ENCODE data around the gene RPS10. TPM values are rescaled to one million over a fixed set of nuclear protein-coding genes. Genes with fewer than 3 reads are reported as not detected.

Gene RPS10
- total and polyA plus RNA-seq, 4 experiments from 2014 or later = 1,588 to 2,757 (median 2,185) TPM

GRCh38 chr6:34451192-34451591 is 25.3 kb upstream of the RPS10 start:
- Histone ChIP-seq H3K4me1 (ENCODE audit: insufficient read depth, low read length) (no peaks in the 10 kb centered on the region), H3K27me3 (ENCODE audit: insufficient read depth, low read length) (no peaks in the 10 kb centered on the region), H3K4me3 (ENCODE audit: low read length in 2 of 2) (no peak overlapping the region), H3K27ac (ENCODE audit: low read depth, low read length) (no peak overlapping the region), H3K36me3 (ENCODE audit: insufficient read depth, low read length) (no peaks in the 10 kb centered on the region), H3K9me3 (ENCODE audit: control insufficient read depth in 1 of 2, low read length in 2 of 2) (no peaks in the 10 kb centered on the region)
- intact Hi-C loops (cut with micrococcal nuclease) = no loop called here
- CTCF ChIA-PET (ENCODE audit: partially characterized antibody) = interaction anchor here (1.1 kb wide), 1 partner anchor 9 kb away, joined by 5 read pairs; no protein-coding TSS in a partner anchor
- peak overlapping the region in 1 of 7 donors; percentile 17 for H3K27ac Mint-ChIP-seq
- POLR2A ChIA-PET (ENCODE audit: partially characterized antibody) = no interaction called here
- H3K4me3 Mint-ChIP-seq = no peak overlapping the region
- peaks cover 0 to 4% of the 10 kb centered on the region in 2 donors for H3K36me3 Mint-ChIP-seq
- no peaks in the 10 kb centered on the region for H3K4me1 Mint-ChIP-seq
- no peaks in the 10 kb centered on the region for H3K27me3 Mint-ChIP-seq
- H3K9me3 Mint-ChIP-seq = peaks cover 0 to 6% (median under 1%) of the 10 kb centered on the region in 8 donors
- no peak for DNase-seq

- peaks cover 0 to 4% of the 10 kb centered on the region in 2 donors for H3K36me3 Mint-ChIP-seq
- no peaks in the 10 kb centered on the region for H3K27me3 Mint-ChIP-seq
- no peaks in the 10 kb centered on the region for H3K4me1 Mint-ChIP-seq
- CTCF ChIA-PET (ENCODE audit: partially characterized antibody) = interaction anchor here (1.1 to 1.7 kb wide), 3 partner anchors 9 to 161 kb away, joined by 3 read pairs; no protein-coding TSS in a partner anchor
- H3K9me3 Mint-ChIP-seq = peaks cover 0 to 6% (median under 1%) of the 10 kb centered on the region in 8 donors
- intact Hi-C loops (cut with micrococcal nuclease) = no loop called here
- Histone ChIP-seq H3K4me3 (ENCODE audit: low read length in 2 of 2) (no peak overlapping the region), H3K9me3 (ENCODE audit: control insufficient read depth in 1 of 2, low read length in 2 of 2) (no peaks in the 10 kb centered on the region), H3K36me3 (ENCODE audit: insufficient read depth, low read length) (no peaks in the 10 kb centered on the region), H3K27ac (ENCODE audit: low read depth, low read length) (no peak overlapping the region), H3K4me1 (ENCODE audit: insufficient read depth, low read length) (no peaks in the 10 kb centered on the region), H3K27me3 (ENCODE audit: insufficient read depth, low read length) (no peaks in the 10 kb centered on the region)
- H3K27ac Mint-ChIP-seq = no peak overlapping the region
- POLR2A ChIA-PET (ENCODE audit: partially characterized antibody) = no interaction called here
- no peak overlapping the region for H3K4me3 Mint-ChIP-seq
- DNase-seq = no peak
Observed at GRCh38 chr6:34447910-34448309, 22.0 kb upstream of the RPS10 start.

- H3K9me3 Mint-ChIP-seq = peaks cover 0 to 6% (median under 1%) of the 10 kb centered on the region in 8 donors
- H3K27ac Mint-ChIP-seq = peak overlapping the region in 1 of 7 donors; percentile 72
- no peaks in the 10 kb centered on the region for H3K9me3 ChIP-seq (ENCODE audit: control insufficient read depth in 1 of 2, low read length in 2 of 2)
- H3K4me3 ChIP-seq (ENCODE audit: low read length in 2 of 2) = no peak overlapping the region
- no peaks in the 10 kb centered on the region for H3K4me1 ChIP-seq (ENCODE audit: insufficient read depth, low read length)
- H3K27me3 ChIP-seq (ENCODE audit: insufficient read depth, low read length) = no peaks in the 10 kb centered on the region
- ChIA-PET POLR2A (ENCODE audit: partially characterized antibody) (no interaction called here), CTCF (ENCODE audit: partially characterized antibody) (interaction anchor here (1.1 to 1.7 kb wide), 3 partner anchors 8 to 161 kb away, joined by 3 read pairs; no protein-coding TSS in a partner anchor)
- no peak overlapping the region for H3K4me3 Mint-ChIP-seq
- no peak for DNase-seq
- no peak overlapping the region for H3K27ac ChIP-seq (ENCODE audit: low read depth, low read length)
- no peaks in the 10 kb centered on the region for H3K27me3 Mint-ChIP-seq
- H3K36me3 ChIP-seq (ENCODE audit: insufficient read depth, low read length) = no peaks in the 10 kb centered on the region
- no peaks in the 10 kb centered on the region for H3K4me1 Mint-ChIP-seq
- intact Hi-C loops (cut with micrococcal nuclease) = no loop called here
- peaks cover 0 to 4% of the 10 kb centered on the region in 2 donors for H3K36me3 Mint-ChIP-seq
Observed at GRCh38 chr6:34447386-34447785, 21.5 kb upstream of the RPS10 start.

- intact Hi-C loops (cut with micrococcal nuclease) = no loop called here
- H3K9me3 Mint-ChIP-seq = no peaks in the 10 kb centered on the region
- no peak overlapping the region for H3K4me3 ChIP-seq (ENCODE audit: low read length in 2 of 2)
- no peak overlapping the region for H3K27ac Mint-ChIP-seq
- H3K9me3 ChIP-seq (ENCODE audit: control insufficient read depth in 1 of 2, low read length in 2 of 2) = no peaks in the 10 kb centered on the region
- CTCF ChIA-PET (ENCODE audit: partially characterized antibody) = interaction anchor here (2.9 kb wide), 1 partner anchor 14 kb away, joined by 8 read pairs; no protein-coding TSS in a partner anchor
- no peak overlapping the region for H3K4me3 Mint-ChIP-seq
- no peaks in the 10 kb centered on the region for H3K36me3 Mint-ChIP-seq
- no peaks in the 10 kb centered on the region for H3K4me1 ChIP-seq (ENCODE audit: insufficient read depth, low read length)
- peaks cover 0 to 2% of the 10 kb centered on the region in 2 donors for H3K27me3 Mint-ChIP-seq
- H3K27ac ChIP-seq (ENCODE audit: low read depth, low read length) = no peak overlapping the region
- POLR2A ChIA-PET (ENCODE audit: partially characterized antibody) = no interaction called here
- no peak for DNase-seq
- H3K27me3 ChIP-seq (ENCODE audit: insufficient read depth, low read length) = no peaks in the 10 kb centered on the region
- H3K36me3 ChIP-seq (ENCODE audit: insufficient read depth, low read length) = no peaks in the 10 kb centered on the region
- H3K4me1 Mint-ChIP-seq = no peaks in the 10 kb centered on the region
Observed at GRCh38 chr6:34445313-34445860, 19.5 kb upstream of the RPS10 start.

GRCh38 chr6:34441526-34441925 is 15.7 kb upstream of the RPS10 start:
- DNase-seq = no peak
- Histone ChIP-seq H3K9me3 (ENCODE audit: control insufficient read depth in 1 of 2, low read length in 2 of 2) (no peaks in the 10 kb centered on the region), H3K4me1 (ENCODE audit: insufficient read depth, low read length) (no peaks in the 10 kb centered on the region), H3K36me3 (ENCODE audit: insufficient read depth, low read length) (no peaks in the 10 kb centered on the region), H3K27ac (ENCODE audit: low read depth, low read length) (no peak overlapping the region), H3K4me3 (ENCODE audit: low read length in 2 of 2) (no peak overlapping the region), H3K27me3 (ENCODE audit: insufficient read depth, low read length) (no peaks in the 10 kb centered on the region)
- Mint-ChIP-seq H3K27ac (peak overlapping the region in 1 of 7 donors; percentile 81), H3K4me1 (no peaks in the 10 kb centered on the region), H3K27me3 (peaks cover 2 to 4% of the 10 kb centered on the region in 2 donors), H3K9me3 (no peaks in the 10 kb centered on the region), H3K36me3 (no peaks in the 10 kb centered on the region), H3K4me3 (no peak overlapping the region)
- intact Hi-C loops (cut with micrococcal nuclease) = no loop called here
- ChIA-PET CTCF (ENCODE audit: partially characterized antibody) (no interaction called here), POLR2A (ENCODE audit: partially characterized antibody) (no interaction called here)

GRCh38 chr6:34439442-34439841 is 13.6 kb upstream of the RPS10 start:
- DNase-seq = no peak
- H3K9me3 ChIP-seq (ENCODE audit: control insufficient read depth in 1 of 2, low read length in 2 of 2) = no peaks in the 10 kb centered on the region
- no peak overlapping the region for H3K4me3 ChIP-seq (ENCODE audit: low read length in 2 of 2)
- ChIA-PET CTCF (ENCODE audit: partially characterized antibody) (interaction anchor here (1.4 kb wide), 1 partner anchor 8 kb away, joined by 3 read pairs; no protein-coding TSS in a partner anchor), POLR2A (ENCODE audit: partially characterized antibody) (no interaction called here)
- H3K4me1 ChIP-seq (ENCODE audit: insufficient read depth, low read length) = no peaks in the 10 kb centered on the region
- H3K27ac Mint-ChIP-seq = no peak overlapping the region
- intact Hi-C loops (cut with micrococcal nuclease) = no loop called here
- H3K4me3 Mint-ChIP-seq = no peak overlapping the region
- no peaks in the 10 kb centered on the region for H3K9me3 Mint-ChIP-seq
- H3K4me1 Mint-ChIP-seq = no peaks in the 10 kb centered on the region
- no peaks in the 10 kb centered on the region for H3K36me3 ChIP-seq (ENCODE audit: insufficient read depth, low read length)
- peaks cover 2 to 4% of the 10 kb centered on the region in 2 donors for H3K27me3 Mint-ChIP-seq
- no peaks in the 10 kb centered on the region for H3K36me3 Mint-ChIP-seq
- H3K27ac ChIP-seq (ENCODE audit: low read depth, low read length) = no peak overlapping the region
- no peaks in the 10 kb centered on the region for H3K27me3 ChIP-seq (ENCODE audit: insufficient read depth, low read length)

- H3K9me3 Mint-ChIP-seq = no peaks in the 10 kb centered on the region
- no peak overlapping the region for H3K4me3 Mint-ChIP-seq
- Histone ChIP-seq H3K4me1 (ENCODE audit: insufficient read depth, low read length) (no peaks in the 10 kb centered on the region), H3K9me3 (ENCODE audit: control insufficient read depth in 1 of 2, low read length in 2 of 2) (no peaks in the 10 kb centered on the region), H3K36me3 (ENCODE audit: insufficient read depth, low read length) (no peaks in the 10 kb centered on the region), H3K27me3 (ENCODE audit: insufficient read depth, low read length) (no peaks in the 10 kb centered on the region), H3K4me3 (ENCODE audit: low read length in 2 of 2) (no peak overlapping the region), H3K27ac (ENCODE audit: low read depth, low read length) (no peak overlapping the region)
- no peaks in the 10 kb centered on the region for H3K36me3 Mint-ChIP-seq
- ChIA-PET CTCF (ENCODE audit: partially characterized antibody) (interaction anchor here (0.7 to 1.4 kb wide), 2 partner anchors 9 to 275 kb away, joined by 3 read pairs; no protein-coding TSS in a partner anchor), POLR2A (ENCODE audit: partially characterized antibody) (no interaction called here)
- no peak for DNase-seq
- intact Hi-C loops (cut with micrococcal nuclease) = no loop called here
- no peak overlapping the region for H3K27ac Mint-ChIP-seq
- peaks cover 2 to 4% of the 10 kb centered on the region in 2 donors for H3K27me3 Mint-ChIP-seq
- H3K4me1 Mint-ChIP-seq = no peaks in the 10 kb centered on the region
Observed at GRCh38 chr6:34438705-34439104, 12.8 kb upstream of the RPS10 start.

All from CD4-positive, alpha-beta memory T cell (primary cell).